ENCODE measurements around the gene PNMA6E. TPM values are rescaled to one million over a fixed set of nuclear protein-coding genes. Genes with fewer than 3 reads are reported as not detected.

The PNMA6E gene
- total RNA-seq, 4 donors from 2014 or later: not detected

DNA sequence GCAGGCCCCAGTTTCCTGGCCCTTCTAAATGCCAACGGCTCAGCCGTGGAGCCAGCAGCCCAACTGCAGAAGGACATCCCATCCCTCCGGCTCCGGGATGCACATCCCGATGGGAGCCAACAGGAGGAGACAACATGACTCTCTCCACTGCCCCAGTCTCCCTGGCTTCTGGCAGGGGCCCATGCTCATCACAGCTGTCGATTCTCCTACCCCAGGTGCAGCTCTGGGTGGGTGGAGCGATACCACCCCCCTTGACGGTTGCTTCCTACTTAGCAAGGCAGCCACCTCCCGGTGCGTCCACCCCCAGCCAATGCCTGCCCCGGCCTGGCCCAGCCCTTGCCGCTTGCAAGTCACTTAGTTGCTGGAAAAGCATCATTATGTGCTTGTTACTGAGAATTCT, 47.7 kb downstream of the PNMA6E start:
- no peak for TF ChIP-seq POLR2A (IDR thresholded peaks at IDR 0.05)
- TF ChIP-seq, protein P1, sequence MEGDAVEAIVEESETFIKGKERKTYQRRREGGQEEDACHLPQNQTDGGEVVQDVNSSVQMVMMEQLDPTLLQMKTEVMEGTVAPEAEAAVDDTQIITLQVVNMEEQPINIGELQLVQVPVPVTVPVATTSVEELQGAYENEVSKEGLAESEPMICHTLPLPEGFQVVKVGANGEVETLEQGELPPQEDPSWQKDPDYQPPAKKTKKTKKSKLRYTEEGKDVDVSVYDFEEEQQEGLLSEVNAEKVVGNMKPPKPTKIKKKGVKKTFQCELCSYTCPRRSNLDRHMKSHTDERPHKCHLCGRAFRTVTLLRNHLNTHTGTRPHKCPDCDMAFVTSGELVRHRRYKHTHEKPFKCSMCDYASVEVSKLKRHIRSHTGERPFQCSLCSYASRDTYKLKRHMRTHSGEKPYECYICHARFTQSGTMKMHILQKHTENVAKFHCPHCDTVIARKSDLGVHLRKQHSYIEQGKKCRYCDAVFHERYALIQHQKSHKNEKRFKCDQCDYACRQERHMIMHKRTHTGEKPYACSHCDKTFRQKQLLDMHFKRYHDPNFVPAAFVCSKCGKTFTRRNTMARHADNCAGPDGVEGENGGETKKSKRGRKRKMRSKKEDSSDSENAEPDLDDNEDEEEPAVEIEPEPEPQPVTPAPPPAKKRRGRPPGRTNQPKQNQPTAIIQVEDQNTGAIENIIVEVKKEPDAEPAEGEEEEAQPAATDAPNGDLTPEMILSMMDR (IDR thresholded peaks at IDR 0.05 in 4 of 5, conservative IDR thresholded peaks at IDR 0.05 in 1 of 5): no peak
- in situ Hi-C loops (cut with MboI; ENCODE audit: low sequenced_read_pairs in 4 of 4) (loop anchor here in 1 of 4 donors (25.0 kb wide), 1 partner anchor 191 kb away; no protein-coding TSS in a partner anchor), intact Hi-C loops (cut with DNase I; ENCODE audit: low total_unique reads) (no loop called here)
- Histone ChIP-seq H3K4me1 (no peaks in the 10 kb centered on the region), H3K27ac (no peak overlapping the region), H3K4me3 (no peak overlapping the region), H3K27me3 (no peaks in the 10 kb centered on the region), H3K36me3 (peaks cover 0 to 5% of the 10 kb centered on the region in 2 donors), H3K9me3 (no peaks in the 10 kb centered on the region)
- DNase-seq: no peak
- ATAC-seq: no peak

DNA sequence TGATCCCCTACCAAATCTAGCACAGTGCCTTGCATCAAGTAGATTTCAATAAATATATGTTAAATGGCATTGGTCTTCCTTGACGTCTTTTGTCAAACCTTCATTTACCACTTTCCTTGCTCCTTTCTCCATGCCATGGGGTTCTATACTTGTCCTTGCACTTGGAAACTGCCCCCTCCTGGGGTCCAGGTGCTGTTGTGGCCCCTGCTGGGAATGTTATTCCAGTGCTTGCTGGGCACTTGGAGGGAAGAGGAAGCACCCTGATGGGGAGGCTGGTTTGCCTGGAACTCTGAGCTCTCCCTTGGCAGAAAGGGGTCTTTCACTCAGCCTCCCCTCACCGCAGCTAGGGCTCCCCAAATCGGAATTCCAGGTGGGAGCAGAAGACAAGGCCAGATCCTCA, 48.3 kb downstream of the PNMA6E start:
- Histone ChIP-seq H3K9me3 (no peaks in the 10 kb centered on the region), H3K4me1 (no peaks in the 10 kb centered on the region), H3K27me3 (no peaks in the 10 kb centered on the region), H3K36me3 (peaks cover 0 to 7% of the 10 kb centered on the region in 2 donors), H3K27ac (no peak overlapping the region), H3K4me3 (no peak overlapping the region)
- in situ Hi-C loops (cut with MboI; ENCODE audit: low sequenced_read_pairs in 4 of 4): loop anchor here in 1 of 4 donors (25.0 kb wide), 1 partner anchor 191 kb away; no protein-coding TSS in a partner anchor
- TF ChIP-seq, protein P1 (IDR thresholded peaks at IDR 0.05 in 4 of 5, conservative IDR thresholded peaks at IDR 0.05 in 1 of 5): no peak
- no peak for TF ChIP-seq POLR2A (IDR thresholded peaks at IDR 0.05)
- DNase-seq (no peak), ATAC-seq (no peak)
- intact Hi-C loops (cut with DNase I; ENCODE audit: low total_unique reads): no loop called here

DNA sequence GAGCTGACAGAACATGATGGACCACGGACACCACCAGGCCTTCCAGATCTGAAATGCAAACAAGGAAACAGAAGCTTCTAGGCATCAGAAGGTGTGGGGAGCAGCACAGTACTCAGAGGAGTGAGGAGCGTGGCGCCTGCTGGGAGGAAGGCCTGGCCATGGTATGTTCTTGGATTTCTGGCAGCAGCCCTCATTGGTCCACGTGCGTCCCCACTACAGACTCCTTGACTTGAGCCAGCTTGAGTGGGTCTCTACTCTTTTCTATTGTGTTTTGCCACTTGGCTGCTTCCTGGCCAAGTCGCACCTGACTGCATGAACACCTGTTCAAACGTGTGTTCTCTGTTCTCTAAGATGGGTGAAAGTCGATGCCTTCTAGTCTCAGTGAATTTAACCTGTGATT, 49.2 kb downstream of the PNMA6E start:
- Histone ChIP-seq H3K36me3 (peaks cover 0 to 16% of the 10 kb centered on the region in 2 donors), H3K9me3 (no peaks in the 10 kb centered on the region), H3K4me1 (no peaks in the 10 kb centered on the region), H3K27me3 (no peaks in the 10 kb centered on the region), H3K27ac (no peak overlapping the region), H3K4me3 (no peak overlapping the region)
- DNase-seq: no peak
- intact Hi-C loops (cut with DNase I; ENCODE audit: low total_unique reads) (no loop called here), in situ Hi-C loops (cut with MboI; ENCODE audit: low sequenced_read_pairs in 4 of 4) (loop anchor here in 1 of 4 donors (25.0 kb wide), 1 partner anchor 190 kb away; no protein-coding TSS in a partner anchor)
- no peak for TF ChIP-seq POLR2A (IDR thresholded peaks at IDR 0.05)
- TF ChIP-seq, protein P1 (IDR thresholded peaks at IDR 0.05 in 4 of 5, conservative IDR thresholded peaks at IDR 0.05 in 1 of 5): no peak
- no peak for ATAC-seq

DNA sequence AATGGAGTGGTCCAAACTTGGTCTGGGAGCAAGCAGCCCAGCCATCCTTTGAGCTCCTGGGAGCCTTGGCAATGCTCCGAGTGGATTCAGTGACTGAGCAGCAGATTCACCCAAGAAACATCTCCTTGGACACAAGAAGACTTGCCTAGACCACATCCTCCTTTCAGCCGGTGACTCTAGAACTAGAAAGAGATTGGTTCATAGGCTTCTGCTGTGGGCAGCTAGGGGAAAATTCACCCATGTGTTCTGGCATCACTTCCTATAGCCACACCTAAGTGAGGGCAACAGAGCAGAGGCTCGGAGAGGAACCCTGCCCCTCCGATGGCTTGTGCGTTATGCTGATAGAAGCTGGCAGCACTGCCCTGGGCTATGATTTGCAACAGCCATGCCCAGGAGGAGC, 51.2 kb downstream of the PNMA6E start:
- no peaks in the 10 kb centered on the region for H3K4me1 ChIP-seq
- no peak overlapping the region for H3K4me3 ChIP-seq
- DNase-seq: no peak
- peaks cover 0 to 16% of the 10 kb centered on the region in 2 donors for H3K36me3 ChIP-seq
- intact Hi-C loops (cut with DNase I; ENCODE audit: low total_unique reads) (no loop called here), in situ Hi-C loops (cut with MboI; ENCODE audit: low sequenced_read_pairs in 4 of 4) (loop anchor here in 1 of 4 donors (25.0 kb wide), 2 partner anchors 188 to 388 kb away; no protein-coding TSS in a partner anchor)
- no peak overlapping the region for H3K27ac ChIP-seq
- ATAC-seq: no peak
- TF ChIP-seq POLR2A (IDR thresholded peaks at IDR 0.05): no peak
- TF ChIP-seq, protein P1 (IDR thresholded peaks at IDR 0.05 in 4 of 5, conservative IDR thresholded peaks at IDR 0.05 in 1 of 5): no peak
- H3K27me3 ChIP-seq: no peaks in the 10 kb centered on the region
- H3K9me3 ChIP-seq: no peaks in the 10 kb centered on the region

DNA sequence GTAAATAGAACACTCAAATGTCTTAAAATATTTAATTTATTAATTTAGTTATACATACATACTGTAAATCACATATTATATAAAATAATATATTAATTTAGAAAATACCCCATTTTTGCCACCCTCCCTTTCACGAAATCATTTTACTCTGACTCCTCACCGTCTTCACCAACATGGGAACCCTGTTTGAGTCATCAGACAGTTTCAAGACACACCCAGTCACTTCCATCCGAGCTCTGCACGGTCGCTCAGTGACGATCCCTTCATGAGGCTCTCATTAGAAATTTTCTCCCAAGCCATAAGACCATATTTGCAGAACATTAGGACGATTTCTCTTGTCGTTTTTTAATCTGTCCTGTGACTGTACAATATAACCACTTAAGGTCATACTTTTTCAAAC, 52.7 kb downstream of the PNMA6E start:
- in situ Hi-C loops (cut with MboI; ENCODE audit: low sequenced_read_pairs in 4 of 4) (loop anchor here in 1 of 4 donors (25.0 kb wide), 1 partner anchor 386 kb away; no protein-coding TSS in a partner anchor), intact Hi-C loops (cut with DNase I; ENCODE audit: low total_unique reads) (no loop called here)
- ATAC-seq (no peak), DNase-seq (no peak)
- H3K27ac ChIP-seq: no peak overlapping the region
- no peak overlapping the region for H3K4me3 ChIP-seq
- no peak for TF ChIP-seq POLR2A (IDR thresholded peaks at IDR 0.05)
- TF ChIP-seq, protein P1 (IDR thresholded peaks at IDR 0.05 in 4 of 5, conservative IDR thresholded peaks at IDR 0.05 in 1 of 5): no peak
- peaks cover 0 to 16% of the 10 kb centered on the region in 2 donors for H3K36me3 ChIP-seq
- H3K27me3 ChIP-seq: no peaks in the 10 kb centered on the region
- H3K9me3 ChIP-seq: no peaks in the 10 kb centered on the region
- H3K4me1 ChIP-seq: no peaks in the 10 kb centered on the region
